Activated CD8-positive, alpha-beta memory T cell treated with anti-CD3 and anti-CD28 coated beads for 4 hours (primary cell): Measurements from ENCODE around the gene GALNT10.

Source experiments
- DNase-seq, 2 donors: peaks; one replicate each; pipeline ENCODE4 v3.0.0-alpha.2; 2020; ENCODE audit warnings: low read depth in 2 of 2

Gene GALNT10

GRCh38 chr5:154320224-154321089 is 129.9 kb downstream of the GALNT10 start:
- DNase-seq, result no peak

- DNase-seq, result no peak
Measured at GRCh38 chr5:154321546-154321945, 131.0 kb downstream of the GALNT10 start.

- DNase-seq, result no peak
Measured at GRCh38 chr5:154324033-154324432, 133.5 kb downstream of the GALNT10 start.

GRCh38 chr5:154325566-154325965 is 135.0 kb downstream of the GALNT10 start:
- no peak for DNase-seq

- no peak for DNase-seq
Measured at GRCh38 chr5:154329062-154329461, 138.5 kb downstream of the GALNT10 start.

DNA sequence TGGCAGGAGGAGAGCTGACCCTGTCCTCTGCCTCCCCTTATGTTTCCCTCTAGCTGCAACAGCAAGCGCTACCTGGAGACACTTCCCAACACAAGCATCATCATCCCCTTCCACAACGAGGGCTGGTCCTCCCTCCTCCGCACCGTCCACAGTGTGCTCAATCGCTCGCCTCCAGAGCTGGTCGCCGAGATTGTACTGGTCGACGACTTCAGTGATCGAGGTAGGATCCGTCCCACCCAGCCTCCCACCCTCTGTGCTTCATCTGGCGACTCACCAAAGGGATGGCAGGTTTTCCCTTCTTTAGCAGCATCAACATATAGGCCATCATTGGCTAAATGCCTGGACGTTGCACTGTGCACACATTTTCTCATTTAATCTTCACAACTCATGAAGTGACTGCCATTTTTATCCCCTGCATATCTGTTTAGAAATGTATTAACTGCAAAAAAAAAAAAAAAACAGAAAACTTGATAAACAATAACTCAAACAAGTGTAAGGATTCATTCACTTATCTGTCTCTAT is 139.0 kb downstream of the GALNT10 start:
- no peak for DNase-seq

GRCh38 chr5:154330097-154330667 is 139.6 kb downstream of the GALNT10 start:
- no peak for DNase-seq

DNA sequence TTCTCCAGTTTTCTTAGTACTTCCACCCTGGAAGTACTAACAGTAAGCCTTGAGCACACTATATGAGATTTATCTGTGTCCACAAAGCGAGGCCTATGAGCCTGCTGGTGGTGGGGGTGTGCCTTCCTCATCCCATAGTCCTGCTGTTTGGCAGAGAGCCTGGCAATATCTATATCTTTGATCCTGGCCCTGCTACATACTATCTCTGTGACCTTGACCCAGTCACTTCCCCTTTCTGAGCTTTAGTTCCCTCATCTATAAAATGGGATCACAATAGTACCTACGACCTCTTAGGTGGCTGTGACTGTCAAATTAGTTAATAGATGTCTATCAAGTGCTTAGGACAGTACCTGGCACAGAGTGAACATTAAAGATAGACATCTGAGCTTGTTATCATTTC is 140.7 kb downstream of the GALNT10 start:
- DNase-seq, result no peak

DNA sequence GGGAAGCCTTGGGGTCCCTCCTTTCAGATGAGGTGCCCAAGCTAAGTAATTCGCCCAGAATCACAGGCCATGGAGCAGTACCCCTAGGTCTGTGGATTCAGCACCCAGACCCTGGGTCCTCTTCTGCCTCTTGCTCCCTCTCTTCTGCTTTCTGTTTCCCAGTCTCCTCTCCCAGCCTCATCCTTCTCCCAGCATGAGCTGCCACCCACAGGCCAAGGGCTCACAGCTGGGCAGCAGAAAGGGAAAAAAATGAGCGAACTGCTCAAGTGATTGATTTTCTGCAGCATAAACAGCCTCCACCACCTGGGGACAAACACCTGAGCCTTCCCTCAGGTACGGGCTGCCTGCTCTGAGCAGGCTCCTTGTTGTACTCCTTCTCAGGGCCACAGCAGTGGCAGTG is 141.4 kb downstream of the GALNT10 start:
- DNase-seq, result no peak

- DNase-seq, result no peak
Measured at GRCh38 chr5:154332451-154332850, 141.9 kb downstream of the GALNT10 start.

GRCh38 chr5:154333016-154333415 is 142.5 kb downstream of the GALNT10 start:
- DNase-seq, result no peak

DNA sequence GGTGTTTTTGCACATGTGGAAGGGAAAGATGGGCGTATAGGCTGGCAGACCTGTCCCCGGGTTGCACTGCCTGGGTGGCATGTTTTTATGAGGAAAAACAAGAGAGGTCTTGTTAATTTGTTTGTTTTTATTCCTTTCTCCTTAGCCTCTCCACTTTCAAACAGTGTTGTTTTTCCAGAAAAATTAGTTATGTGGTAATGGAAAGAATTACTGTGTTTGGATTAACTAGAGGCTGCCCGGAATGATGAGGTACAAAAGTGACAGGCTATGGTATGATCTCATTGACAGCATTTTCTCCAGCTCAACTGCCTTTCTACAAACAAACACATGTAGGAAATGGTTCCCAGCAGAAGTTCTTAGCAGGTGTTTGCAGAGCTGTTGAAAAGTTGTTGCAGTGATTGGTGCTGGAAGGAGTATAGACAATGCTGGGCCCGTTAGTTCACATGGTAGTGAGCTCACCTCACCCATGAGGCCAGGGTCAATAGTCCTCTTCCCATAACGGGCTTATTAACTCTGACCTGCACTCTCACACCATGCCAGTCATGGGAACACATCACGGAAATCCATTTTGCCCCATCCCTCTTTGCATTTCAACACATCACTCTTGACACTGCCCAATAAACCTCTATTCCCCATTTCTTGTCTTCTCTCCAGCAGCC is 144.0 kb downstream of the GALNT10 start:
- no peak for DNase-seq

DNA sequence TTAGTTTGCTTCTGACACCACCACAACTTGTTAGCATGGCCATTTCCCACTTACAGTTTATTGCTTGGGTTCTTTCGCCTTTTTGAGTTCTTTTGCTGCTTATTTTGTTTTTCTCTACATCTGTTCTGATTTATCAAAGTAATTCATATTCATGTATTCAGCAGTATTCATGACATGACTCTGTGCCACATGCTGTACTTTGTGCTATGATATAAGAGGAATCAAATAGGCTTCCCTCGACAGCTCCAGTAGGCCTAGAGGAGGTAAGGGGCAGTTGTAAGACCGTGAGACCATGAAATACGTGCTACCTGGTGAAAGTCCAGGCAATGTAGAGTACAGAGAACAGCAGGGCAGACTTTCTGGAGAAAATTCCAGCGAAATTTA is 144.5 kb downstream of the GALNT10 start:
- DNase-seq, result no peak

DNA sequence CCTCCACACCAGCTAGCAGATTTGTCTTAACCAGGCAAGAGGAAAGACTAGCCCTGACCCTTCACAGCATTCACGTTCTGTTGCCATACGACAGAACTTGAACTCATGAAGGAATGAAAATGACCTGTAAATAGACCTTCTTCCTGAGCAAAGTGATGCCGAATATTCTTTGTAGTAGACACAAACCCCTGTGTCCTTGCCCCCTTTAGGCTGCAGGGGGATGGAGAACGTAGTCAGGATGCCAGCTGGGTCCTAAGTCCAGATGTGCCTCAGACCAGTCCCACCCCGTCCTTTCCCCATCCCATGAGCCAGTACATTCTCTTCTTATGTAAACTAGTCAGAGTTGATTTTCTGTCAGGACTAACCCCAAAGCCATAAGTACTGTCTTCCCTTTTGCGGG is 151.1 kb downstream of the GALNT10 start:
- DNase-seq, result no peak

DNA sequence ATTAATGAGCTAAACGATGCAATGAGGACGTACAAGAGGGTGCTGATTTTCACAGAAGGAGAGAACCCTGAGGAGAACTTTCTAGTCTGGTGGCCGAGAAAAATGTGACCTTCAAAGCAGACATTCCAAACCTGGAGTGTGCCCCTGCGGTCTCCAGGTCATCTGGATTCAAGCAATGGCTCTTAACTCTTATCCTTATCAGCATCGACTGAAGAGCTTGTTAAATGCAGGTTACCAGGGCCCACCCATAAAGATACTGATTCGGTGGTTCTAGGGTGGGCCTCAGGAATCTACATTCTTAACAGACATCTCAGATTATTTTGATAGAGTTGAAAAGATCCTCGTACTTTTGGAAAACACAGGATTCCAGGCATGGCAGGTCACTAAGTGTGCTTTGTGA is 151.7 kb downstream of the GALNT10 start:
- no peak for DNase-seq

GRCh38 chr5:154342963-154343362 is 152.4 kb downstream of the GALNT10 start:
- DNase-seq, result no peak

DNA sequence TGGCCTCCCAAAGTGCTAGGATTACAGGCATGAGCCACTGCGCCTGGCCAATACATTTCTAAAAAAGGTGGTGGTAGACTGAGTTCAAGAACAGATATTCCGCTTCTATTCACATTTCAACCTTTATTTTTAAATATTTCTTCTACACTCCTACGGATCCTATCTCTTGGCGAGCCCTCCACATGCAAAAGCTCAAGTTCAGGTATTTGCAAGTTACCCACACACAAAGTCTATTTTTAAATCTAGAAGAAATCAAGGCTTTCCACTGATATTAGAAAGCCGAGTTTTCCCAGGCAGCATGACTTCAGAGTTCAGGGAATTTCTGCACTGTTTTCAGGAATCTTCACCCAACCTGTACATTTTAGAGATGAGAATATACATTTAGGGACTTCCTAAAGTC is 153.9 kb downstream of the GALNT10 start:
- DNase-seq, result no peak

DNA sequence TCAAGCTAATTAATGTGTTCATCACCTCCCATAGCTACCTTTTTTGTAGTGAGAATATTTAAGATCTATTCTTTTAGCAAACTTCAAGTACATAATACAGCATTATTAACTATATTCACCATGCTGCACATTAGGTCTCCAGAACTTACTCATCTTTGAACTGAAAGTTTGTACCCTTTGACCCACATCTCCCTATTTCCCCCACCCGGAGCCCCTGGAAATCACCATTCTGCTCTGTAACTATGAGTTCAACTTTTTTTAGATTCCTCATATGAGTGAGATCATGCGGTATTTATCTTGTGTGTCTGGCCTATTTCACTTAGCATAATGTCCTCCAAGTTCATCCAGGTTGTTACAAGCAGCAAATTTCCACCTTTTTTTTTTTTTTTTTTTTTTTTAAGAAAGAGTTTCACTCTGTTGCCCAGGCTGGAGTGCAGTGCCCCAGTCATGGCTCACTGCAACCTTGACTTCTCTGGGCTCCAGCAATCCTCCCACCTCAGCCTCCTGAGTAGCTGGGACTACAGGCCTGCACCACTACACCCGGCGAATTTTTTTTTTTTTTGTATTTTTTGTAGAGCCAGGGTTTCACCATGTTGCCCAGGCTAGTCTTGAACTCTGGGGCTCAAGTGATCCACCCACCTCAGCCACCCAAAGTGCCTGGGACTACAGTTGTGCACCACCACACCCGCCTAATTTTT is 154.9 kb downstream of the GALNT10 start:
- DNase-seq, result no peak

- DNase-seq, result no peak
Measured at GRCh38 chr5:154346427-154346826, 155.9 kb downstream of the GALNT10 start.

DNA sequence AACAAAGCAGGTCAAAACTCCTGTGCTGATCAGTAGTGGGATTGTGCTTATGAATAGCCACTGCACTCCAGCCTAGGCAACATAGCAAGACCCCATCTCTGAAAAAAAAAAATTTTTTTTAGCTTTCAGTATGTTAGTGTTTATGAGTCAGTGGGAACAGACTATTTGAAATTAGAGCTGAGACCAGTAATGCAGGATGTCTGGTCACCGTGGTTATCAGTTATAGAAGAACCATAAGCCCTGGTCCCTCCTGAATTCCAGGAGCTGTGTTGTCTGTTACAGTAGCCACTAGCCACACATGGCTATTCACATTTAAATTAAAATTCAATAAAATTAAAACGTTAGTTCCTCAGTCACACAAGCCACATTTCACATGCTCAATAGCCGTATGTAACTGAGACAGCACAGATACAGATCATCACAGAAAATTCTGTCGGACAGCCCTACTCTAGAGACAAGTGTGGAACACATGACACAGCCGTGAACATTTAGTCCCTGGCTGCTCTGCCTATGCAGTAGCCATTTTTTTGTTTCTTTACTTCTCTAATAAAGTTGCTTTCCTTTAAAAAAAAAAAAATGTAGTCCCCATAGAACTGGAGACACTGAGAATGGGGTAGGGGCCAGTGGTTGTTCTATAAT is 159.2 kb downstream of the GALNT10 start:
- no peak for DNase-seq

DNA sequence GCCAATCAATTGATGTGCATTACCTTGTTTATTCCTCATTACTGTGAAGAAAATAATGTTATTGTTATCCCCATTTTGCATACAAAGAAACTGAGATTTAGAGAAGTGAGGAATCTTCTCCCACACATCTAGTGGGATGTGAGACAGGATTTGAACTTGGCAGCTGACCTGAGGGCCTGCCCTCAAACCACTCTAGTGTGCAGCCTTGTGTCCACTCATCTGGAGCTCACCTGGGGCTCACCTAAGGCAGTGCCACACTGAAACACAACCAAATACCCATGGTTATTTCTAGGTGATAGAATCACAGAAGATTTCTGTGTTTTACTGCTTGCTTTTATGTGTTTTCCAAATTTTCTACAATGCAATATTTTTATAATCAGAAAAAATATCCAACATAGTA is 160.6 kb downstream of the GALNT10 start:
- no peak for DNase-seq

DNA sequence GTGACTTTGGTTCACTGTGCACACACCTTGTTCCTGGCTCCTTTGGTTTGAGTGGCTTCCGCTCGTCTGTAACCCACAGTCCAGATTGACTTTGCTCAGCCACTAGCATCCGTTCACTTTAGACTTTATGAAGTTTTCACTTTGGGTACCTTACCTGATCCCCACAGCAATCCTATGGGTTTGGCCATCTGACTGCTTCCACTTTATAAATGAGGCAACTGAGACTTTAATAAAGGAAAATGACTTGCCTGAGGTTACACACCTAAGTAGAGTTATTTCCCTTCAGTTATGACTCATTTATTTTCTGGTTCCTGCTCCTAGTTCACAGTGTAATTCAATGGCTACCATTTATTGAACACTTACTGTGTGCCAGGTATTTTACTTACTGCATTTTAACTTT is 161.0 kb downstream of the GALNT10 start:
- no peak for DNase-seq
